Ascending aorta (tissue), 2 donors: ENCODE data around the gene UCK1. TPM values are rescaled to one million over a fixed set of nuclear protein-coding genes. Genes with fewer than 3 reads are reported as not detected.

Experiments used
- DNase-seq, 2 donors: peaks; one replicate each; pipeline ENCODE4 v3.0.0-alpha.2; 2019; ENCODE audit warnings: low spot score in 2 of 2
- H3K27ac ChIP-seq, 2 donors: fragments of 200-600 bp; sonication (generic); one replicate each; pipeline ENCODE4 v1.5.1; 2016 to 2017; ENCODE audit warnings: mild to moderate bottlenecking in 1 of 2
- H3K27me3 ChIP-seq: fragments of 200-600 bp; sonication (generic); one replicate; pipeline ENCODE4 v1.5.1; 2017
- H3K36me3 ChIP-seq, 2 donors: fragments of 200-600 bp; sonication (generic); one replicate each; pipeline ENCODE4 v1.5.1; 2016
- H3K4me1 ChIP-seq, 2 donors: fragments of 200-600 bp; sonication (generic); one replicate each; pipeline ENCODE4 v1.5.1; 2016 to 2017; ENCODE audit warnings: mild to moderate bottlenecking in 1 of 2
- H3K4me3 ChIP-seq, 2 donors: fragments of 200-600 bp; sonication (generic); one replicate each; pipeline ENCODE4 v1.5.1; 2016 to 2017; ENCODE audit warnings: mild to moderate bottlenecking in 1 of 2
- H3K9me3 ChIP-seq, 2 donors: fragments of 200-600 bp; sonication (generic); one replicate each; pipeline ENCODE4 v1.5.1; 2016
- CTCF ChIP-seq, 3 experiments: fragments of 200-600 bp in 2 of 3; fragments of 450-650 bp in 1 of 3; sonication (generic) in 2 of 3; IDR thresholded peaks; one replicate each; pipeline ENCODE4 v1.5.1; 2016 to 2019; ENCODE audit warnings: antibody characterized with exemption in 3 of 3, mild to moderate bottlenecking in 1 of 3, moderate library complexity in 1 of 3
- intact Hi-C: fragments of 100-400 bp; cut with DNase I; formaldehyde crosslinking; loops from one replicate; pipeline ENCODE4 v1.15.1; 2023
- total RNA-seq: library from RNA; depleted of rRNA; stranded (reverse); fragments of >200 nt; gene quantifications from one replicate; pipeline ENCODE4 v1.1.0, GENCODE V29; 2016

UCK1 gene
- total RNA-seq, 1 donor from 2014 or later = 39.8 TPM

- Histone ChIP-seq H3K27me3 (no peaks in the 10 kb centered on the region), H3K9me3 (no peaks in the 10 kb centered on the region), H3K27ac (no peak overlapping the region), H3K36me3 (peaks cover 94 to 98% of the 10 kb centered on the region in 2 donors), H3K4me3 (no peak overlapping the region), H3K4me1 (no peaks in the 10 kb centered on the region)
- DNase-seq = no peak
- no peak for TF ChIP-seq CTCF (IDR thresholded peaks at IDR 0.05)
- intact Hi-C loops = no loop called here
These were observed 45.2 kb downstream of the UCK1 start for GRCh38 chr9:131485728-131486422.

- DNase-seq = no peak
- TF ChIP-seq CTCF (IDR thresholded peaks at IDR 0.05) = no peak
- Histone ChIP-seq H3K27ac (no peak overlapping the region), H3K9me3 (no peaks in the 10 kb centered on the region), H3K27me3 (no peaks in the 10 kb centered on the region), H3K4me3 (no peak overlapping the region), H3K36me3 (peaks cover 93 to 98% of the 10 kb centered on the region in 2 donors), H3K4me1 (no peaks in the 10 kb centered on the region)
- intact Hi-C loops = no loop called here
These were observed 45.9 kb downstream of the UCK1 start for GRCh38 chr9:131485206-131485605.

DNA sequence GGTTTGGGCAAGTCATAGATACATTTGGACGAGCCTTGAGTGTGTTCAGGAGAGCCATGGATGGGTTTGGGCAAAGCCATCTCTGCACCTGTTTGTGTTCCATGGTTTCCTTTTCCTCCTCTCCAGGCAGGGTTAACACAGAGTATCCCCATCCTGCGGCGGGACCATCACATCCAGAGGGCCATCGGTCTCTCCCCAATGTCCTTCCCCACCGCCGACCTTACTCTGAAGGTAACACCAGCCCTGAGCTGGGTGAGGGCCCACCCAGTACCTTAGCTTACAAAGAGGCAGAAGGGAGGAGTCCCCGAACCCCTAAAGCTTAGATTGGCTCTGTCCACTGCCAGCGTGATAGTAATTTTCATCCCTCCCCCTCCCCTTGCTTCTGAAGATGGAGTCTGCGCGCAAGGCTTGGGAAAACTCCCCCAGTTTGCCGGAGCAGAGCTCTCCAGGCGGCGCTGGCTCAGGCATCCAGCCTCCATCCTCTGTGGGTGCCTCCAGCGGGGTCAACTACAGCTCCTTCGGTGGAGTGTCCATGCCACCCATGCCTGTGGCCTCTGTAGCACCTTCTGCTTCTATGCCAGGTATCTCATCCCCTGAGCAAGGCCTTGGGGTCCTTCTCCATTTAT is 46.4 kb downstream of the UCK1 start:
- DNase-seq = no peak
- Histone ChIP-seq H3K27me3 (no peaks in the 10 kb centered on the region), H3K36me3 (peaks cover 94 to 98% of the 10 kb centered on the region in 2 donors), H3K9me3 (no peaks in the 10 kb centered on the region), H3K4me1 (no peaks in the 10 kb centered on the region), H3K27ac (no peak overlapping the region), H3K4me3 (no peak overlapping the region)
- TF ChIP-seq CTCF (IDR thresholded peaks at IDR 0.05) = no peak
- intact Hi-C loops = no loop called here

- intact Hi-C loops = no loop called here
- DNase-seq = no peak
- Histone ChIP-seq H3K36me3 (peaks cover 94 to 98% of the 10 kb centered on the region in 2 donors), H3K4me3 (no peak overlapping the region), H3K27me3 (no peaks in the 10 kb centered on the region), H3K4me1 (no peaks in the 10 kb centered on the region), H3K9me3 (no peaks in the 10 kb centered on the region), H3K27ac (no peak overlapping the region)
- no peak for TF ChIP-seq CTCF (IDR thresholded peaks at IDR 0.05)
These were observed 47.0 kb downstream of the UCK1 start for GRCh38 chr9:131484051-131484445.

DNA sequence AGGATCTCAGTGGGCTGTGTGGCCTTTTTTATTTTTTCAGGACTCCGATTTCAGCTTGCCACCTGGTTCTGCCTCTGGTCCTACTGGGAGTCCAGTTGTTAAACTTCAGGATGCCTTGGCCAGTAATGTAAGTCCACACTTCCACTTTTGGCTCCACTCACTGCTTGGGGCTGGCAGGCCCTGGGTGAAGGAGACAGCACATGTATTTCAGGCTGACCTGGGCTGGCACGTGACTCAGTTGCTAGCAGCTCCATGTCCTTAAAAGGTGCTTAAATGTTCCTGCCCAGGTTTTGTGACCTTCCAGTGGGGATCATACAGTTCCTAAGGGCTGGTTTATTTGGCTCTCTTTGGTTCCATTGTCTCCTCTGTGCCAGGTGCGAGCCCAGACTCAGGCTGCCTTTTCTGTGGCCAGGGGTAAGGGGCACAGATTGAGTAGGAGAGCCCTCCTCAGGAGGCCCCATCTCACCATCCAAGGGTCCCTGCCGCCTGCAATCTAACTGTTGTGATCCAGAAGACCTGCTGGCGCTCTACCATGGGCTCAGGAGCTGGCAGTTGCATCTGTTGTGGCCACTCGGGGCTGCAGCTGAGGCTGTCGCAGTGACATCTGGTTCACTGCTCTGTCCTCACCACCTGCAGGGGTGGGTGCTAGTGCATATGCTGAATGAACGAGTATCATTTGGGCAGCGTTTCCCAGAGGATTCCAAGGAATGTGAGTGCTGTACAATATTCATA is 47.6 kb downstream of the UCK1 start:
- no peaks in the 10 kb centered on the region for H3K27me3 ChIP-seq
- peak in 1 of 2 donors; percentile 64 for DNase-seq
- no peaks in the 10 kb centered on the region for H3K9me3 ChIP-seq
- intact Hi-C loops = no loop called here
- no peak overlapping the region for H3K27ac ChIP-seq
- TF ChIP-seq CTCF (IDR thresholded peaks at IDR 0.05) = no peak
- peaks cover 94 to 98% of the 10 kb centered on the region in 2 donors for H3K36me3 ChIP-seq
- H3K4me3 ChIP-seq = no peak overlapping the region
- H3K4me1 ChIP-seq = no peaks in the 10 kb centered on the region
